ACC112 (cell line): ENCODE results near the gene PBXIP1.
"Not testable (repeated sequence)": the region's sequence is repeated elsewhere in the genome, so short reads cannot be mapped to it uniquely, and the experiment has no call there.

Experiments
- H2AFZ ChIP-seq: fragments of 200-600 bp; sonication (generic); one replicate; pipeline ENCODE4 v1.6.0; 2017; ENCODE audit warnings: antibody characterized with exemption, low read length; ENCODE audit not compliant: unreplicated experiment
- H3K27ac ChIP-seq: fragments of 200-600 bp; sonication (generic); 2 replicates; pipeline ENCODE4 v1.5.1; 2014; ENCODE audit warnings: low read depth, mild to moderate bottlenecking, antibody characterized with exemption, low read length, moderate library complexity
- H3K27me3 ChIP-seq: fragments of 200-600 bp; sonication (generic); 2 replicates; pipeline ENCODE4 v1.6.1; 2014; ENCODE audit warnings: mild to moderate bottlenecking, antibody characterized with exemption, low read length, moderate library complexity, mixed read lengths; ENCODE audit not compliant: insufficient read depth
- H3K36me3 ChIP-seq: fragments of 200-600 bp; sonication (generic); 2 replicates; pipeline ENCODE4 v1.6.1; 2016; ENCODE audit warnings: mild to moderate bottlenecking, antibody characterized with exemption, low read length, moderate library complexity, mixed read lengths; ENCODE audit not compliant: insufficient read depth
- H3K4me1 ChIP-seq: fragments of 200-600 bp; sonication (generic); one replicate; pipeline ENCODE4 v1.6.1; 2016; ENCODE audit warnings: low read length, mixed read lengths; ENCODE audit not compliant: insufficient read depth, unreplicated experiment, control insufficient read depth
- H3K4me3 ChIP-seq: fragments of 200-600 bp; sonication (generic); 2 replicates; pipeline ENCODE4 v1.5.1; 2014; ENCODE audit warnings: mild to moderate bottlenecking, low read depth, low read length
- H3K79me2 ChIP-seq: fragments of 200-600 bp; sonication (generic); one replicate; pipeline ENCODE4 v1.6.0; 2016; ENCODE audit warnings: low read length; ENCODE audit not compliant: control insufficient read depth, unreplicated experiment, insufficient read depth

Gene PBXIP1

DNA sequence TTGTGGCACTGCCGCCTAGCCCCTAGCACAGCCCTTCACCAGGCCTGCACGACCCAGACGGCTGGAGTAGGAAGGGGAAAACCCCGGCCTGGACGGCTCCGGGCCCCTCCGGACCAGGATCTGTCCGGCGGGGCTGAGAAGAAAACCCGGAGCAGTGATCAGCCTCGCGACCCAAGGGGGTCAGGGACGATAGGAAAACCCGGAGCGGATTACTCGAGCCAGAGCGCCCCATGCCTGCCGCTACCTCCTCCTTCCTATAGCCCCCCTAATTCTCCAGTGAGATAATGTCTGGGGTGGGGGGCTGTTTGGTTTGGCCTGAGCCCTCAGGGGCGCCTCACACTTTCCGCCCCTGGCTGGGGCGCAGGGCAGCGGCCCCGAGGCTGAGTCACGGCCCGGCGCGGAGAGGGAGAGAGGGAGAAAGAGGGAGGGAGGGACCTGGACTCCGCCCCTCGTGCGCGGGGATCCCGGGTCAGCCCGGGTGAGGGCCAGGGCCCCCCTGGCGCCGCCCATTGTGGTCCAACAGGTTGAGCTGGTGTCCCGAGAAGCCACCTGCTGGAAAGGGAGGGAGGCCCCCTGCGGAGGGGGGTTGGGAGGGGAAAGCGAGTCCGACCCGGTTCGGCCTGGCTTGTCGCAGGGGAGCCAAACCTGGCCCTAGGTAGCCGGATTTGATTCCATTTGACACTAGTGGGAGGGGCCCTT, 45.0 kb upstream of the PBXIP1 start:
- Histone ChIP-seq H3K79me2 (peaks cover 31% of the 10 kb centered on the region), H3K27me3 (no peaks in the 10 kb centered on the region), H2AFZ (no peak overlapping the region), H3K36me3 (no peaks in the 10 kb centered on the region), H3K4me1 (peaks cover 27% of the 10 kb centered on the region), H3K4me3 (peak overlapping the region; percentile 82), H3K27ac (peak overlapping the region; percentile 67)

GRCh38 chr1:155000411-155000725, 44.5 kb upstream of the PBXIP1 start:
- H2AFZ ChIP-seq: peak overlapping the region; percentile 14
- H3K4me3 ChIP-seq: peak overlapping the region; percentile 82
- peaks cover 22% of the 10 kb centered on the region for H3K4me1 ChIP-seq

DNA sequence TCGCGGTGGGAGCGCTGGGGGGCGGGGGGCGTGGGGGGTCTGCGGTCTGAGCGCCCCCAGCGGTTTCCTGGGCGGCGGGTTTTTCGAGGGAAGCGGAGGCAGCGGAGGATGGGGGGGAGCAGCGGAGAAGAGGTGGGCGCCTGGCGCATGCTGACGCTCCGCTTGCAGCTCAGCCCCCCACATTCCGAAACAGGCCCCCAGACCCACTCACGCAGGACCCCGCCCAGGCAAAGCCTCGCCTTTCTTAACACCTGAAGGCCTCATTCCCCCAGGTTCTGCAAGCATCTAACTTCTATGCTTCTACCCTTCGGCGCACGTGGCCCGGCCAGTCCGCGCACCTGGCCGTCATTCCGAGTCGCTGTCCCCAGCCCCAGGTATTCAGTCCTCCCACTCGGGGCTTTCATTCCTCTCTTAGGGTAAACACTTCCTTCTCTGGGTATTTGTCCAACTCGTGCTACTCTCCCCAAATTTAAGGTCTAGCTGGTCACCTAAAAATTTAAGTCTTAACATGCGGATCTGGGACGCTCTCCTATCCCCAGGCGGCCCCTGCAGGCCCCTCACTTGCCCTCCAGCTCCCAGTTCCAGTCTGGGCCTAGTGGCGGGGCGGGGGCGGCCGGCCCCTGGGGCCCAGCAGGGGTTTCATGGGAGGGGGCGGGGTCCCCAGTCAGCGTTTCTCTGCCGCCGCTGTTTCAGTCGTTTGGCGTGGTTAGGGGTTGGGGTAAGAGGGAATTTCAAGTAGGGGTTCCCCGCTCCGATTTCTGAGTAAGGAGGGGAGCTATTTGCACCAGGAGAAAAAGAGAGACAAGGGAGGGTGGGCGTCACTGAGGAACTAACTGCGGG, 43.9 kb upstream of the PBXIP1 start:
- Histone ChIP-seq H3K4me3 (peak overlapping the region; percentile 69), H2AFZ (peak overlapping the region; percentile 14), H3K36me3 (no peaks in the 10 kb centered on the region), H3K27ac (peak overlapping the region; percentile 63), H3K27me3 (no peaks in the 10 kb centered on the region), H3K79me2 (peaks cover 20% of the 10 kb centered on the region), H3K4me1 (peaks cover 17% of the 10 kb centered on the region)

More at GRCh38 chr1:155000411-155000725, 44.5 kb upstream of the PBXIP1 start:
- Histone ChIP-seq H3K27ac (peak overlapping the region; percentile 67), H3K36me3 (no peaks in the 10 kb centered on the region), H3K79me2 (peaks cover 26% of the 10 kb centered on the region), H3K27me3 (no peaks in the 10 kb centered on the region)

DNA sequence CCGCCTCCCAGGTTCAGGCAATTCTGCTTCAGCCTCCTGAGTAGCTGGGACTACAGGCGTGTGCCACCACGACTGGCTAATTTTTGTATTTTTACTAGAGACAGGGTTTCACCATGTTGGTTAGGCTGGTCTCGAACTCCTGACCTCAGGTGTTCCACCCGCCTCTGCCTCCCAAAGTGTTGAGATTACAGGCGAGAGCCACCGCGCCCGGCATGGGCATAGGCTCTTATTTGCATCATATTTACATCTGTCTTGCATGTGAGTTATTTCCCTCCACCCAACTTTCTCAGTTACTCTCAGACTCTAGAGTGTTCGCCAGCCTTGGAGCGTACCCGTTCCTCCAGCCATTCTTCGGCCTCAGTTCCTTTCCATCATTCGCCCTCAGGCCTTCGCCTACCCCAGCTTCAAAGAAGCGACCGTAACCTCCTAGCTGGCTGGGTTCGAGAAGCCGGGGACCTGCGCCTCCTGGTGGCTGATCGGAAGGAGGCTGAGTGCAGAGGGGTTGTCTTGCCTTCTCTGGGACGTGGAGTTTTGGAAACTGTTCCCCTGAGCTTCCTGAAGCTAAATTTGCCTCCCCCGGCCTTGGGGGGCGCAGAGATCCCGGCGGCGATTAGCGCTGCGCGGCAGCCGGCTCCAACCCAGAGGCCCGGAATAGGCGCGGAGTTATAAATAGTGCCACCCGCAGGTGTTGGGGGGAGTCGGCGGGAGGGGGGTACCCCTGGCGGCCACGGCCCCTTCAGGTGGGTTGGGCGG, 43.1 kb upstream of the PBXIP1 start:
- H3K27ac ChIP-seq: no peak overlapping the region
- H3K4me3 ChIP-seq: peak overlapping the region; percentile 69
- H2AFZ ChIP-seq: peak overlapping the region; percentile 1
- H3K79me2 ChIP-seq: peaks cover 13% of the 10 kb centered on the region
- no peaks in the 10 kb centered on the region for H3K27me3 ChIP-seq
- no peaks in the 10 kb centered on the region for H3K36me3 ChIP-seq
- H3K4me1 ChIP-seq: peaks cover 12% of the 10 kb centered on the region

GRCh38 chr1:154998201-154998780, 42.4 kb upstream of the PBXIP1 start:
- Histone ChIP-seq H3K4me3 (no peak overlapping the region), H3K79me2 (peaks cover 7% of the 10 kb centered on the region), H2AFZ (no peak overlapping the region), H3K27me3 (no peaks in the 10 kb centered on the region), H3K36me3 (no peaks in the 10 kb centered on the region), H3K27ac (no peak overlapping the region), H3K4me1 (peaks cover 19% of the 10 kb centered on the region)

GRCh38 chr1:154996966-154997701, 41.2 kb upstream of the PBXIP1 start:
- H3K4me1 ChIP-seq: peaks cover 27% of the 10 kb centered on the region
- no peaks in the 10 kb centered on the region for H3K36me3 ChIP-seq
- no peak overlapping the region for H2AFZ ChIP-seq

DNA sequence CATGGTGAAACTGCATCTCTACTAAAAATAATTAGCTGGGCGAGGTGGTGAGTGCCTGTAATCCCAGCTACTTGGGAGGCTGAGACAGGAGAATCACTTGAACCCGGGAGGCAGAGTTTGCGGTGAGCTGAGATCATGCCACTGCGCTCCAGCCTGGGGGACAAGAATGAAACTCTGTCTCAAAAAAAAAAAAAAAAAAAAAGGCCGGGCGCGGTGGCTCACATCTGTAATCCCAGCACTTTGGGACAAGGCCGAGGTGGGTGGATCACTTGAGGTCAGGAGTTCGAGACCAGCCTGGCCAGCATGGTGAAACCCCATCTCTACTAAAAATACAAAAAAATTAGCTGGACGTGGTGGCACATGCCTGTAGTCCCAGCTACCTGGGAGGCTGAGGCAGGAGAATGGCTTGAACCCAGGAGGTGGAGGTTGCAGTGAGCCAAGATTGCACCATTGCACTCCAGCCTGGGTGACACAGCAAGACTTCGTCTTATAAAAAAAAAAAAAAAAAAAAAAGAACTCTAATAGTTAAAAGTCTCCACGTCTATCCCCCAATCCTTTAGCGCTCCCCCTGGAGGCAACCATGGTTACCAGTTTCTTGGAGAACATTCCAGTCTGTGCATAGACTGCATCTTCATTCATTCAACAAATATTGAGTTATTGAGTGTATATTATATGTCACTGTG, 39.5 kb upstream of the PBXIP1 start:
- not testable (repeated sequence) for H3K27ac ChIP-seq, H3K27me3 ChIP-seq, H3K79me2 ChIP-seq, H2AFZ ChIP-seq, H3K4me3 ChIP-seq, H3K36me3 ChIP-seq
- peaks cover 27% of the 10 kb centered on the region for H3K4me1 ChIP-seq

More at GRCh38 chr1:154996966-154997701, 41.2 kb upstream of the PBXIP1 start:
- Histone ChIP-seq H3K4me3 (no peak overlapping the region), H3K27me3 (no peaks in the 10 kb centered on the region), H3K27ac (no peak overlapping the region), H3K79me2 (no peaks in the 10 kb centered on the region)

DNA sequence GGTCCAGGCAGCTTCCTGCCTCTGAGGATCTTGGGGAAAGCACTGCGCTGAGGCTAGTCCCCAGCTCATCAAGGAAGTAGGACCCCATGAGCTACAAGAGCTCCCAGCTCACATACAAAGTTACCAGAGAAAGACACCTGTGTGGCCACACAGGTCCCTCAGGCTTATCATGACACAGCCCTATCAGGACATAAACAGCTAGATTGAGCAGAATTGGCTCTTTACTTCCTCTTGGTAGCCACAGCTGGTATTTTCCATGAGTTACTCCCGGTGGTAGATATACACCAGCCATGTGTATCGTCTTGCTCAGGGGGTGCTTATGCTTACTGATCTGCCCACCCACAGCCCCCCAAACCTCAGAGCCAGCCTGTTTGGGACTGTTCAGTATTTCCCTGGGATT, 38.7 kb upstream of the PBXIP1 start:
- Histone ChIP-seq H2AFZ (no peak overlapping the region), H3K4me1 (peaks cover 19% of the 10 kb centered on the region), H3K4me3 (no peak overlapping the region), H3K27ac (no peak overlapping the region), H3K36me3 (no peaks in the 10 kb centered on the region; the same call in 1 of the 2 replicates), H3K79me2 (no peaks in the 10 kb centered on the region), H3K27me3 (no peaks in the 10 kb centered on the region)

GRCh38 chr1:154994269-154994587, 38.3 kb upstream of the PBXIP1 start:
- 0 out of 2 replicates have a peak overlapping the region, but pooled peaks have one; percentile 8 for H3K27ac ChIP-seq
- H3K79me2 ChIP-seq: no peaks in the 10 kb centered on the region
- H2AFZ ChIP-seq: no peak overlapping the region
- H3K4me3 ChIP-seq: no peak overlapping the region
- H3K36me3 ChIP-seq: no peaks in the 10 kb centered on the region; the same call in 1 of the 2 replicates
- H3K4me1 ChIP-seq: peaks cover 18% of the 10 kb centered on the region
- no peaks in the 10 kb centered on the region for H3K27me3 ChIP-seq
